ENCODE data around the gene C19orf47. TPM values are rescaled to one million over a fixed set of nuclear protein-coding genes. Genes with fewer than 3 reads are reported as not detected.
A peak's percentile ranks its signal among the peaks of the same experiment; 100 is the strongest.

Gene C19orf47
- total and polyA plus RNA-seq, 2 donors: 7.3 to 13.9 TPM

DNA sequence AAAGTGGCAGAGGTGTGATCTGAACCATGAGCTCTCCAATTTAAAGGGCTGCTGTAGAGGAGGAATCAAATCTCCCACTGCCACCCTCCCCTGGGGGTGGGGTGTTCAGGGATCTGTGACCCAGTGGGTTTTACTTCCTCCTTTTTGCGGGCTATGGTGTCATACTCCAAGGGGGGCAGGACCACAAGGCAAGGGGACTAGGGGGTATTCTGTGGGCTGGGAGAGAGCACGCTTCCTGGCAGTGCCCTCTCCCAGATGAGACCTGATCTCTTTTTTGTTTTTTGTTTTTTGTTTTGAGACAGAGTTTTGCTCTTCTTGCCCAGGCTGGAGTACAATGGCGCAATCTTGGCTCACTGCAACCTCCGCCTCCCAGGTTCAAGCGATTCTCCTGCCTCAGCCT, 10.6 kb upstream of the C19orf47 start:
- Histone ChIP-seq H3K9me3 (ENCODE audit: control insufficient read depth in 2 of 2, insufficient read depth in 1 of 2, low read length in 1 of 2) (no peaks in the 10 kb centered on the region), H3K4me3 (ENCODE audit: low read length in 2 of 2) (no peak overlapping the region), H3K36me3 (ENCODE audit: control insufficient read depth in 2 of 2, insufficient read depth in 2 of 2, low read length in 1 of 2) (peaks cover 0 to 3% of the 10 kb centered on the region in 2 donors), H3K27ac (ENCODE audit: low read depth in 1 of 2, low read length in 1 of 2) (no peak overlapping the region), H3K27me3 (ENCODE audit: control insufficient read depth in 2 of 2, insufficient read depth in 1 of 2, low read length in 1 of 2) (no peaks in the 10 kb centered on the region), H3K4me1 (ENCODE audit: control insufficient read depth in 2 of 2, insufficient read depth in 2 of 2, low read length in 2 of 2) (no peaks in the 10 kb centered on the region)
- 64% methylated on average over 5 of the region's 5 CpGs for WGBS
- DNase-seq (ENCODE audit: low read depth in 6 of 9, low spot score in 9 of 9): peak in 1 of 9 donors; percentile 22

DNA sequence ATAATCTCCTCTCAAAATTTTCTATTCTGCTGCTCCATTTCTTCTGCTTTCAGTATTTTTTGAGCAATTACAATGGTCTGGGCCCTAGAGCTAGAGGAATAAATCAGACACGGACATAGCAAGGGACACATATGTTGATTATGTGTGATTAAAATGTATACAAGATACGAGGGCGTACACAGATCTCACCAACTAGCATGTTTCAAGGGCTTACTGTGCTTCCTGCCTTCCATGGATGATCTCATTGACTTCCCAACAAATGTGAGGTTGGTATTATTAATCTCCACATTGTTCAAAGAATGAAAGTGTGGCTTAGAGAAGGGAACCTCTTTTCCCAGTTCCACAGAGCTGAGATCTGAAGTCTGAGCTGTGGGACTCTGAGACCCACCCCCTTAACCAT, 9.4 kb upstream of the C19orf47 start:
- 98% methylated on average over 3 of the region's 3 CpGs for WGBS
- H3K4me1 ChIP-seq (ENCODE audit: control insufficient read depth in 2 of 2, insufficient read depth in 2 of 2, low read length in 2 of 2): no peaks in the 10 kb centered on the region
- DNase-seq (ENCODE audit: low read depth in 6 of 9, low spot score in 9 of 9): no peak
- H3K9me3 ChIP-seq (ENCODE audit: control insufficient read depth in 2 of 2, insufficient read depth in 1 of 2, low read length in 1 of 2): no peaks in the 10 kb centered on the region
- H3K4me3 ChIP-seq (ENCODE audit: low read length in 2 of 2): no peak overlapping the region
- H3K36me3 ChIP-seq (ENCODE audit: control insufficient read depth in 2 of 2, insufficient read depth in 2 of 2, low read length in 1 of 2): peaks cover 0 to 3% of the 10 kb centered on the region in 2 donors
- no peak overlapping the region for H3K27ac ChIP-seq (ENCODE audit: low read depth in 1 of 2, low read length in 1 of 2)
- no peaks in the 10 kb centered on the region for H3K27me3 ChIP-seq (ENCODE audit: control insufficient read depth in 2 of 2, insufficient read depth in 1 of 2, low read length in 1 of 2)

DNA sequence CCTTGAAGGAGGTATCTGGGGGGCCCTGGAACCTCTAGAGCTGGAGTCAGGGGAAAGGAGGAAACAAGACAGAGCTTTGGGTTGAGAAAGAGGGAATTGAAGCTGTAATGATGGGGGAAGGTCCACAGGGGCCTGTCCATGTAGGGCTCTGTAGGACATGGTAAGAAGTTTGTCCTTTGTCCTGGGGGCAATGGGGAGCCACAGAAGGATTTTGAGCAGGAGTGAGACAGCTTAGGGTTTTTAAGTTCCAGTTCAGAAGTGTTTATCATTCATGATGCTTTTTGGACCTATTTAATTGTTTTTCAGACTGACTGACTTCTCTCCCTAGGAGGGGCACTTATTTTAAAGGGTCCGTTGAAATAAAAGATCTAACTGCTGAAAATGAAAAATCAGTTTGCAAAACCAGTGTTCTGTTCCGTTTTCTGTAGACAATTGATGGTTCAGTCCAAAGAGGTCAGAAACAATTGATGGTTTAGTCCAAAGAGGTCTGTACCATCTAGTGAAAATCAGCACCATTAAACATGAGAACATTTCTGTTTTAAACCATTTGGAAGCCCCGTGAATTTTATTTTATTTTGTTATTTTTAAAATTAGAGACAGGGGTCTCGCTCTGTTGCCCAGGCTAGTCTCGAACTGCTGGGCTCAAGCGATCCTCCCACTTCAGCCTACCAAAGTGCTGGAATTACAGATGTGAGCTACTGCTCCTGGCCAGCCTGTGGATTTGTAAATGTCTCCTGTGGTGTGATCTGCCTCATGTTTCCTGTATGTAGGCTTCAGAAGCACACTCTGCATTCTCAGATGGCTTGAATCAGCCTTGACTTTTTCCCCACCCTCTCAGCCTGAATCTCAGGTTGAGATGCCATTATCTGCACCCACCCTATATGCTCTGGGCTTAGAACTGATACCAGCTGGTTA, 8.7 kb upstream of the C19orf47 start:
- WGBS: 97% methylated on average over 6 of the region's 6 CpGs
- H3K36me3 ChIP-seq (ENCODE audit: control insufficient read depth in 2 of 2, insufficient read depth in 2 of 2, low read length in 1 of 2): peaks cover 0 to under 1% of the 10 kb centered on the region in 2 donors
- no peaks in the 10 kb centered on the region for H3K27me3 ChIP-seq (ENCODE audit: control insufficient read depth in 2 of 2, insufficient read depth in 1 of 2, low read length in 1 of 2)
- no peak overlapping the region for H3K4me3 ChIP-seq (ENCODE audit: low read length in 2 of 2)
- DNase-seq (ENCODE audit: low read depth in 6 of 9, low spot score in 9 of 9): no peak
- H3K27ac ChIP-seq (ENCODE audit: low read depth in 1 of 2, low read length in 1 of 2): no peak overlapping the region
- H3K4me1 ChIP-seq (ENCODE audit: control insufficient read depth in 2 of 2, insufficient read depth in 2 of 2, low read length in 2 of 2): no peaks in the 10 kb centered on the region
- H3K9me3 ChIP-seq (ENCODE audit: control insufficient read depth in 2 of 2, insufficient read depth in 1 of 2, low read length in 1 of 2): no peaks in the 10 kb centered on the region

DNA sequence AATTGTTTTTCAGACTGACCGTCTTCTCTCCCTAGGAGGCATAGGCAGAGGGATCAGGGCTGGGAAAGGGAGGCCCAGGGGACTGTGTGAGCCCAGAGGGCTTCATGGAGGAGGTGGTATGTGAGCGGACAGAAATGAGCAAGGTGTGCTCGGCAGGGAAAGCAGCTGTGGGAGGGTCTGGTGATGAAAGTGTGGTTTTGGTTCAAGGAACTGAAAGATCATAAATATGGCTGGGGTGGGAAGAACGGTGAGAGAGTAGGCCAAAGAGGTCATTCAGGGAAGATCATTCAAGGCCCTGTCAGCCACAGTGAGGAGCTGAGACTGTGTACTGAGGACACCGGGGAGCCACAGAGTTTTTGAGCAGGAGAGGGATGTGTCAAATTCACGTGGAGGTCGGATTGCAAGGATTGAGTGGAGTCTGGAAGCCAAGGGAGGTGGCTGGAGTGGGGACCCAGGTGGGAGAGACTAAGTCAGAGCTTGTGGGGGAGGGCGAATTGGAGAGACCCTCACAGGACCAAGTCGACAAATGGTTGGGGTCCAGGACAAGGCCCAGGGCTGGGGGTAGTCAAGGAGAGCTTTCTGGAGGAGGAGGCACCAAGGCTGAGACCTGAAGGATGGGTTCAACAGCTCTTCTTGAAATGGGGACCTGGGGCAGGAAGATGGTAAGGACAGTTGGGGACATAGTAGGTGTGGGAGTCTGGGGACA, 7.9 kb upstream of the C19orf47 start:
- Histone ChIP-seq H3K27ac (ENCODE audit: low read depth in 1 of 2, low read length in 1 of 2) (no peak overlapping the region), H3K36me3 (ENCODE audit: control insufficient read depth in 2 of 2, insufficient read depth in 2 of 2, low read length in 1 of 2) (no peaks in the 10 kb centered on the region), H3K4me1 (ENCODE audit: control insufficient read depth in 2 of 2, insufficient read depth in 2 of 2, low read length in 2 of 2) (no peaks in the 10 kb centered on the region), H3K9me3 (ENCODE audit: control insufficient read depth in 2 of 2, insufficient read depth in 1 of 2, low read length in 1 of 2) (no peaks in the 10 kb centered on the region), H3K27me3 (ENCODE audit: control insufficient read depth in 2 of 2, insufficient read depth in 1 of 2, low read length in 1 of 2) (no peaks in the 10 kb centered on the region), H3K4me3 (ENCODE audit: low read length in 2 of 2) (no peak overlapping the region)
- DNase-seq (ENCODE audit: low read depth in 6 of 9, low spot score in 9 of 9): no peak
- WGBS: 91% methylated on average over 9 of the region's 9 CpGs

DNA sequence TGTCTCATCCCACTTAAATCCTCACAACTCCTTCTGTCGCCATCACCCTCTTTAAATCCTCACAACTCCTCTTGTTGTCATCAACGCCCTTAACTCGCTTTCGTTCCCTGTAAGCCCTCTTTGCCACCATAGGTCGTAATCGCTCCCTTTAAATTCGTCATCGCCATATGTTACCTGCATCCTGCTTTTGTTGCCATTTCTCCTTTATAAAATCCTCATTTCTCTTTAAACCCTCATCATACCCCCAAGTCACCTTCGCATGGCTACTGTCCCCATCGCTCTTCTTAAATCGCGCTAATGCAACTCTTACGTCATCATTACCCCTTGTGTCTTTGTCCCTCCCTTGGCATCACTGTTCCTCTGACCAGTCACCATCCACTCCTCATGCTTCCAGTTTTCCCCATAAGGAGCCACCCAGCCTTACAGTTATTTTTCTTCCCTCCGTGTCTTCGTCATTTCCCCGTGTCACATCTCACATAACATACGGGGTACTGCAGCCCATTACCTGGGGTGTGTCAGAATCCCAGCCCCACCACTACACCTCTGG, 837 bp upstream of the C19orf47 start:
- Histone ChIP-seq H3K4me3 (ENCODE audit: low read length in 2 of 2) (peak overlapping the region; percentile 66 to 76), H3K27me3 (ENCODE audit: control insufficient read depth in 2 of 2, insufficient read depth in 1 of 2, low read length in 1 of 2) (no peaks in the 10 kb centered on the region), H3K4me1 (ENCODE audit: control insufficient read depth in 2 of 2, insufficient read depth in 2 of 2, low read length in 2 of 2) (peaks cover 7 to 13% of the 10 kb centered on the region in 2 donors), H3K27ac (ENCODE audit: low read depth in 1 of 2, low read length in 1 of 2) (peak overlapping the region; percentile 15 to 44), H3K9me3 (ENCODE audit: control insufficient read depth in 2 of 2, insufficient read depth in 1 of 2, low read length in 1 of 2) (no peaks in the 10 kb centered on the region), H3K36me3 (ENCODE audit: control insufficient read depth in 2 of 2, insufficient read depth in 2 of 2, low read length in 1 of 2) (peaks cover 0 to 3% of the 10 kb centered on the region in 2 donors)
- 22% methylated on average over 17 of the region's 17 CpGs for WGBS
- peak in 1 of 9 donors; percentile 43 for DNase-seq (ENCODE audit: low read depth in 6 of 9, low spot score in 9 of 9)

DNA sequence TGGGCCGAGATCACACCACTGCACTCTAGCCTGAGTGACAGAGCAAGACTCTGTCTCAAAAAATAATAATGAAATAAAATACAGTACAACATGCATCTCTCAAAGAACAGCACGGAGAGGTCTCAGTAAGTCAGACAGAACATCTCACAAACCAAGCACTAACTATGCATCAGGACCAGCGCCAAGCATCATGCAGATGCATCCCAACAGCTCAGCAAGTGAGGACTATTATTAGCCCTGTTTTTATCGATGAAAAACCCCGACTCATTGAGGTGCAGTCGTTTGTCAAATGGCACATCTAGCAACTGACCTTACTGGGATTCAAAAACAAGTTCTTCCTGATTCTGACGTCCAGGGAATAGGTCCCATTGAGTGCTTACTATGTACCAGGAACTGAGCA, 3.8 kb downstream of the C19orf47 start:
- H3K27ac ChIP-seq (ENCODE audit: low read depth in 1 of 2, low read length in 1 of 2): no peak overlapping the region

DNA sequence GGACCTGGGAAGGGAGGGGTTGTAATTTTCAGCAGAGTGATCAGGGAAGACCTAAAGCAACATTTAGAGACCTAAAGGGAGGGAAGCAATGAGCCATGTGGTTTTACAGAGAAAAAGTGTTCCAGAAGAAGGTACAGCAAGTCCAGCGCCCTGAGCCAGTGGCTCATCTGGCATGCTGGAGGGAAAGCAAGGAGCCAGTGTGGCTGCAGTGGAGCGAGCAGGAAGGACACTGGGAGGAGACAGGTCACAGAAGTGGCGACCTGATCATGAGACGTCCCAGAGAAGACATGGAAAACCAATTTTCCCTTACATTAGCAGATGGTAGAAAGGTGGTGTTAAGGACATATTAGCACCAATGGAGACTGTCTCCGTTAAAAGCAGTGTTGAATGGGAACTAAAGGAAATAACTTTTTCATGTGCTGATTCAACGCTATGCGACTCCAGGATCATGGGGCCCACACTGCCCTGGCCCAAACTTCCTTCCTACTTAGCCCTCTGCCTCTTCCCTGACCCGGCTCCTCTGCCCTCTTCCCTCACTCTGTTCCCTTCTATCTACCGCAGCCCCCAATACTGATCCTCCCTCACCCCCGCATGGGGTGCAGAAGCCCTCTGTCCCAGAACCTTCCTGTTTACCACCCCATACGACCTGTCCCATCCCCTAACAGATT, 5.4 kb downstream of the C19orf47 start:
- Histone ChIP-seq H3K9me3 (ENCODE audit: control insufficient read depth in 2 of 2, insufficient read depth in 1 of 2, low read length in 1 of 2) (no peaks in the 10 kb centered on the region), H3K36me3 (ENCODE audit: control insufficient read depth in 2 of 2, insufficient read depth in 2 of 2, low read length in 1 of 2) (peaks cover 12 to 20% of the 10 kb centered on the region in 2 donors), H3K4me1 (ENCODE audit: control insufficient read depth in 2 of 2, insufficient read depth in 2 of 2, low read length in 2 of 2) (peaks cover 0 to 4% of the 10 kb centered on the region in 2 donors), H3K4me3 (ENCODE audit: low read length in 2 of 2) (no peak overlapping the region), H3K27me3 (ENCODE audit: control insufficient read depth in 2 of 2, insufficient read depth in 1 of 2, low read length in 1 of 2) (no peaks in the 10 kb centered on the region), H3K27ac (ENCODE audit: low read depth in 1 of 2, low read length in 1 of 2) (no peak overlapping the region)
- DNase-seq (ENCODE audit: low read depth in 6 of 9, low spot score in 9 of 9): no peak
- WGBS: 98% methylated on average over 11 of the region's 11 CpGs

More for the DNA sequence above, 3.8 kb downstream of the C19orf47 start:
- Histone ChIP-seq H3K4me3 (ENCODE audit: low read length in 2 of 2) (no peak overlapping the region), H3K27me3 (ENCODE audit: control insufficient read depth in 2 of 2, insufficient read depth in 1 of 2, low read length in 1 of 2) (no peaks in the 10 kb centered on the region), H3K4me1 (ENCODE audit: control insufficient read depth in 2 of 2, insufficient read depth in 2 of 2, low read length in 2 of 2) (peaks cover 6 to 12% of the 10 kb centered on the region in 2 donors), H3K36me3 (ENCODE audit: control insufficient read depth in 2 of 2, insufficient read depth in 2 of 2, low read length in 1 of 2) (peaks cover 9 to 12% of the 10 kb centered on the region in 2 donors), H3K9me3 (ENCODE audit: control insufficient read depth in 2 of 2, insufficient read depth in 1 of 2, low read length in 1 of 2) (no peaks in the 10 kb centered on the region)
- 69% methylated on average over 7 of the region's 7 CpGs for WGBS
- DNase-seq (ENCODE audit: low read depth in 6 of 9, low spot score in 9 of 9): no peak

DNA sequence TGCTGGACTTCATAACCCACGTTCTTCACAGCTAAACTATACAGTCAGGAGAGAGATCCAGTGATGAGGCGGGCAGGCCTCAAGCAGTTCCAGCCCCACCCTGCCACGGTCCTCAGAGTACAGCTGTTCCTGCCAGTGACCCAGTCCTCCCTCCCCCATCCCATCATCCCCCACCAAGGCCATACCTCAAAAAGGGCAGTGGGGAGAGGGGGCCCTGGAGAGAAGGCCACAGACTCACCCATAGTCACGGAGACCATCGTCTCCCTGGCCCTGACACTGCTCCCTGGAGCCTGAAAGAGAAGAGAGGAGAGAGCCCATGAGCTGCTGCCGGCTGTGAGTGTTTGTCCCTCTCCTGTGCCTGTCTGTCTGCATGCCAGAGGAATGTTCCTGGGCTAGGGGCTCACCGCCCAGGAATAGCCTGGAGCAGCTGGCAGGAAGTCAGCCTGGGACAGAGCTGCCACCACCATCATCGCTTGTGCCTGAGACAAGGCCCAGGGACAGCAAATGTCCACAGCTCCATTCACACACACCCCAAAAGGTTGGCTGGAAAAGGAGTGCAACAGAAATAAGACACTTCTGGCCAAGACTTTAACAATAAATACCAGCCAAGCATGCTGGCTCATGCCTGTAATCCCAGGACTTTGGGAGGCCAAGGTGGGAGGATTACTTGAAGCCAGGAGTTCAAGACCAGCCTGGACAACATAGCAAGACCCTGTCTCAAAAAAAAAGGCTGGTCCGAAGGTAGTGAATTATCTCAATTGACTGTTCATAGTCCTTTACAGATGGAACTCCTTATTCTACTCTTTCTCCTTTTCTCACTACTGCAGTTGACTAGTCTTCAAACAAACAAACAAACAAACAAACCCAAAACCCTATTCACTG, 6.4 kb downstream of the C19orf47 start:
- H3K9me3 ChIP-seq (ENCODE audit: control insufficient read depth in 2 of 2, insufficient read depth in 1 of 2, low read length in 1 of 2): no peaks in the 10 kb centered on the region
- peak overlapping the region in 1 of 2 donors; percentile 42 for H3K27ac ChIP-seq (ENCODE audit: low read depth in 1 of 2, low read length in 1 of 2)
- peaks cover 15 to 20% of the 10 kb centered on the region in 2 donors for H3K36me3 ChIP-seq (ENCODE audit: control insufficient read depth in 2 of 2, insufficient read depth in 2 of 2, low read length in 1 of 2)
- H3K27me3 ChIP-seq (ENCODE audit: control insufficient read depth in 2 of 2, insufficient read depth in 1 of 2, low read length in 1 of 2): no peaks in the 10 kb centered on the region
- H3K4me1 ChIP-seq (ENCODE audit: control insufficient read depth in 2 of 2, insufficient read depth in 2 of 2, low read length in 2 of 2): no peaks in the 10 kb centered on the region
- 97% methylated on average over 9 of the region's 9 CpGs for WGBS
- no peak overlapping the region for H3K4me3 ChIP-seq (ENCODE audit: low read length in 2 of 2)
- no peak for DNase-seq (ENCODE audit: low read depth in 6 of 9, low spot score in 9 of 9)

All from thymus (tissue), 11 donors.